CD1c-positive myeloid dendritic cell (primary cell): ENCODE results near the gene ZNF467.

Experiments used
- DNase-seq: peaks from one replicate; pipeline ENCODE4 v3.0.0-alpha.2; 2016; ENCODE audit errors: extremely low spot score

ZNF467 gene

DNA sequence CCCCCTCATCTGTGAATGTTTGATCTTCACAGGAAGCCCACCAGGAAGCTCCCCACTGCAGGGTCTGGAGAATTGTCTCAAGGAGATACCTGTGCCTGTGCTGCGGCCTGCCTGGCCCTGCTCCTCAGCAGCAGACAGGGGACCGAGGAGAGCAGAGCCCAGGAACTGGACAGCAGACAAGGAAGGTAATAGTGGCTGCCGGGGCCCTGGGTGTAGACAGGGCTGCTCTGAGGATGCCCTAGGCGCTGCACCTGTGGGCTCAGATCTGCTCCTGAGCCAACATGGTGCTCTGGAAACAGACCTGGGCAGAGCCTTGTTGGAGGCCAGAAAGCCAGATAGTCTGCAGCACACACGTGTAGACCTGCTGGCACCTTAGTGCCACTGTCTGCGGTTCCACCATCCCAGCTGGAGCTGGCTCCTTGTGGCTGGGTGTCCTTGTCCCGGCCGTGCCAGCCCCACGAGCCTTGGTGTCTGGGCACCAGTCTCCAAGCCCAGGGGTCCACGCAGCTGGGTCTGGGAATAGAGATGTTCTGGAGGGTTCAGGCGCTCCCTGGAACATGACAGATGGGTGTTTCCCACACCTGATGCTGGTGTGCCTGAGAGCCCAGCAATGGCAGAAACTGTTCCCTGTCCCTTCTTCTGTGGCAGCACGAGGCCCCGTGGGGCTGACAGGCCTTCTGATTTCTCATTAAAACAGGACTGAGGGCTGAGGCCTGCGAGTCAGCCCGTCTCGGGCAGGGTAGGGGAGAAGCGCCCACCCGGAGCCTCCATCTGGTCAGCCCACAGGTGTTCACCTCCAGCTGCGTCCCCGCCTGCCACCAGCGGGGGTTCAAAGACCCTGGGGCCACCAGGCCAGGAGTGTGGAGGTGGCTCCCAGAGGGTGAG is 44.7 kb downstream of the ZNF467 start:
- DNase-seq = no peak

DNA sequence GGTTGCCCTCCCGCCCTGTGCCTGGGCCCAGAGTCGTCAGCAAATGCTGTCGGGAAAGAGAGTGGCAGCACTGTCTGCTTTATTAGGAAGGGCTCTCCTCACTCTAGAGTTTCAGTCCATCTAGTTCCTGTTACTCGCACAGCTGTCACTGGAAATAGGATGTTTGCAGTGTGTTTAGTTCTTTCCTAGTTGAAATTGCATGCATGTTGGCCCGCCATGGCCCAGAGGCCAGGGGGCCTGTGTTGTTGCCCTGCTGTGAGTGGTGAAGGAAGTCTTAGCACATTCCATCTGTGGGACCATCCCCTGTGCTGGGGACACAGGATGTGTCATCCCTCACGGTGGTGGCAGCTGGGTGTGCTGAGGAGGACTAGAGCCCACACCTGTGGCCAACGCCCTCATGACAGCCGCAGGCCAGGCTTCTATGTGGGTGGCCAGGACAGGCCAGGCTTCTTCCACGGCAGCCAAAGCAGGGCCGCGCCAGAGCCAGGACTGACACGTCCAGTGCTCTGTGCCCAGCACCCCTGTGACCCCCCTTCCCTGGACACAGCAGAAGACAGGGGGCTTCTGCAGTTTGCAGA is 45.4 kb downstream of the ZNF467 start:
- DNase-seq = no peak

DNA sequence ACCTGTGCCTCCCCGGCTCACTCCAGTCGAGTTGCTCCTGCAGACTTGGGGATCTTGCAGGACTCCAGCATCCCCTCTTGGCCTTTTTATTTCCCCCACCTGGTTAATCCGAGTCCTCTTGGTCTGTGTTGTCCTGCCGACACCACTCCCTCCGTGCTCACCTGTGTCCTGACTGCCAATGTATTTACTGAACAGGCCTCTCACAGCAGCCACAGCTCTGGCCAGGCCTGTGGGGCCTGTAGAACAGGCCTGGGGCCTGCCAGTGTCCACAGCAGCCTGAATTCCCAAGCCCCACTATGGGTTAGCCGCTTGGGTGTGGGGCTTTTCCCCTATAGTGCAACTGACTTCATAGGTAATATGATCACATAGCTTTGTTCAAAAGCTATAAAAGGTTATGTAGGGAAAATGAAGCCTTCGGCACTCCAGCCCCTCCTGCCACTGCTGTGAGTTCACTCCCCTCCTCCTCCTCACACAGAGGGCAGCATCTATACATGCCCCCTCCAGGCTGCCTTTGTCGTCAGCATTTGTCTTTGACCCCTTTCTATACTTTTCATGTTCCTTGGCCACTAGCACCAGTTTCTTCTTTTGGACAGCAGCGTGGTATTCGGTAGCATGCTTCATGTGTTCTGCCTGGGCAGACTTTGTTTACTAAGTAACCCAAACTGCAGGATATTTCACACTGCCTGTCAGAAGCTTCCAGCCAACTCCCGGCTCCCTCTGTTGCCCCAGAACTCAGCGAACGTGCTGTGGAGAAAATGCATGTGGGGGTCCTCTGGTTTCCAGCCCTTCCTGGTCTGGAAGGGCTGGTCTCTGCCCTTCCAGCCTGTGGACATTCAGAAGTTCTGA is 46.1 kb downstream of the ZNF467 start:
- no peak for DNase-seq

DNA sequence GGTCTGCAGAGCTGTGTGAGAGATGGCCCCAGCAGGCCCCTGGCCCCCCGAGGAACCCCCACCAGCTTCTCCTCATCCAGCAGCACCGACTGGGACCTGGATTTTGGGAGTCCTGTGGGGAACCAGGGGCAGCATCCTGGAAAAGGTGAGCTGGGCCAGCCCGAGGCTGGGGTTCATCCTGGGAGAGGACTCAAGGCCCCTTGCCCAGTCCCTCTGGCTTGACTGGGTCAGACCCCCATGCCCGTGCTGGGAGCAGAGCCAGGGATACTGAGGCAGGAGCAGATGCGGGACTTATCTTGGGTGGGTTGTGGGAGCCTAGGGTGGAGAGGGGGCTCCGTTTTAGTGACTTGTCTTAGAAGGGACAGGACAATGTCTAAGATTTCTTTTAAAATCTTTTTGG is 47.5 kb downstream of the ZNF467 start:
- DNase-seq = no peak

DNA sequence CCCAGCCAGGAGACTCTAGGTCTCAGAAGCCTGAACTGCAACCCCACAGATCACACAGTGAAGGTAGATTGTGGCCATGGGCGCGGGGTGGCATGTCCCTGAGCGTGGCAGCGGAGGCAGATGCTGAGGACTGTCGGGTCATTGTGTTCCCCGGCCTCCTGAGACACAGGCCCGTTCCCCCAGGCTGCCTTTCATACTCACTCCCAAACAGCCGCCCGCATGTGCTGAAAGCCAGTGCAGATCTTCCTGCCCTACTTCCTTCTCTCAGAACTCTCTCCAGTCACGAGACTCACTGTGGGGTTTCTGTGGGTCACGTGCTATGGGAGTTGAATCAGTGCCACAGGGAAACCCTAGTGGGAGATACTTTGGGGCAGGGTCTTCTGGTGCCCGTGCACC is 48.0 kb downstream of the ZNF467 start:
- peak; percentile 50 for DNase-seq

DNA sequence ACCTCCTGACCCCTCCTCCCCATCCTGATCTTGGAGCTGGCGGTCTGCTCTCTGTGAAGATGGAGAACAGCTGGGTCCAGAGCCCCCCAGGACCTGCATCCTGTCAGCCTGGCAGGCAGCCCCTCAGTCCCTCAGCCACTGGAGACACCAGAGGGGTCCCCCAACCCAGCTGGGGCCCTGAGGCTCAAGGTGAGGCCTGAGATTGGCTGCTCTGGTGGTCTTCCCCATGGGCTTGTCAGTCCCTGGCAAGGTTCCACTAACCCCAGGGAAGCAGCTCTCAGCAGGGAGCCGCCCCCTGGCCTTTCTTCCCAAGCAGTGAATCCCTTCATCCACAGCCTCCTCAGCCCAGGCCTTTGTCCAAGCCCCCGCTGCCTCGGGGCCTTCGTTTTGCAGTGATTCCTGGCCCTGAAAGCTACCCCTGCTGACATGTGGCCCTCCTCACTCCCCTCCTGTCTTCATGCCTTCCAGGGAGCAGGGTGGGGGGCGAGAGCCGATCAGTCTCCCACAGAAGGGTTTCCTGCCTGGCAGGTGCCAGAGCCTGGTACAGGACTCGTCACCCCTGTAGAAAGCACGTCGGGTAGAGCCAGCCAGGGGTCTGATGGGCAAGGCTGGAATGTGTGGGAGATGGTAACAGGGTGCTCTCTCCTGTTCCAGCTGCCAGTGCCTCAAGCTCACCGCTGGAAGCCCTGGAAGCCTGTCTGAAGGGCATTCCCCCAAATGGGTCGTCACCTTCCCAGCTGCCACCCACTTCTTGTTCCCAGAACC is 48.5 kb downstream of the ZNF467 start:
- DNase-seq = no peak

DNA sequence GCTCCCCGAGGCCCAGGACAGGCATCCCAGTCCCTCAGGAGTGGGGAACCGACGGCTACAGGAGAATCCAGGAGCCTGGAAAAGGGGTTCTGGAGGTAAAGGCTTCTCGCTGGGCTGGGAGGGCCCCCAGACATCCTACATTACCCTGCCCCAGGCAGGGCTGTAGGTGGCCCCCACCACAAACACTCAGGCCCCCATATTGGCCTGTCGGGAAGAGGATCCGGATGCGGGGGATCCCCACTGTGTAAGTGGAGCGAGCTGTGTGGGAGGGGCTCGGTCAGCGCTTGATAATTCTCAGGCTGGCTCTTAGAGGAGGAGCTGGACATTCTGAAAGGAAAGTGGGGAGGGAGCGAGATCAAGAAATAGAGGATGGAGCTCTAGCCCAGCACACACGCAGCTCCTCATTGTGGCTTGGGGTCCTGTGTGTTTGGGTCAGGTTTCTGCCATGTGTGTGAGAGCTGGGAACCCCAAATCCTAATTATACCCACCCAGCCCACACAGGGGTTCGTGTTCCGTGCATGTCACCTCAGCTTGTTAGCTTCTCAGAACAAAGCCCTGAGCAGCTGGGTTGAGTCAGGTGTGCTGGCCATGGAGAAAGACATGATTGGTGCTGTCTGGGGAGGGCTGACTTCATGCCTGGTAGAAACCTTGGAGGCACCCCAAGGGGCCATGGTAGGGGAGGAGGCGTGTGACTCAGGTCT is 49.4 kb downstream of the ZNF467 start:
- DNase-seq = no peak

DNA sequence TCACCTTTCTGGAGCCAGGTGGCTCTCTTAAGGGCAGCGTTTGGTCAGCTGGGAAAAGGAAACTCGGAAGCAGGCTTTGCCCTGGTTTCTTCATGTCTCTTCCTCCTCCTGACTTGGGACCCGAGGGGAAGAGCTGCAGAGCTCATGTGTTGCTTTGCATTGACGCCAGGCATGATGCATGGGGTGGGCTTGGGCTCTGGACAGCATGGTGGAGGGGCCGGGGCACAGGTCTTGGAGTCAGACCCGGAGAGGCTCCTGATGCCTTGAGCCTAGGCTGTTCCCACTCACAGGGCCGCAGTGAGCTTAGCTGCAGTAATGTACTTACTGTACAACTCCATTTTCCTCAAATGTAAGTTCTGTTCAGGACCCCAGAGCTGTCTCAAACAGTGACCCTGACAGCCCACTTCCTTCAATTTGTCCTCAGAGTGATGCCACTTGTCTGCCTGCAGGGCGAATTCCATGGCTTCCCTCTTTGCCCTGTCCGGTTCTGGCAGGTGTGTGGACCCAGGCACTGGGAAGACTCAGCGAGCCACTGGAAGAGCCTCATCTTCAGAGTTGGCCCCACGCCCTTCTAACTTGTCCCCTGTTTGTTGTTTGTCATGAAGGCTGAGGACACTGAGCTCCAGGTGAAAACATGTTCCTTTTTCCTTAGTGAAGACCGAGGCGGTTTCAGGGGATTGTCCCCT is 50.2 kb downstream of the ZNF467 start:
- DNase-seq = no peak

DNA sequence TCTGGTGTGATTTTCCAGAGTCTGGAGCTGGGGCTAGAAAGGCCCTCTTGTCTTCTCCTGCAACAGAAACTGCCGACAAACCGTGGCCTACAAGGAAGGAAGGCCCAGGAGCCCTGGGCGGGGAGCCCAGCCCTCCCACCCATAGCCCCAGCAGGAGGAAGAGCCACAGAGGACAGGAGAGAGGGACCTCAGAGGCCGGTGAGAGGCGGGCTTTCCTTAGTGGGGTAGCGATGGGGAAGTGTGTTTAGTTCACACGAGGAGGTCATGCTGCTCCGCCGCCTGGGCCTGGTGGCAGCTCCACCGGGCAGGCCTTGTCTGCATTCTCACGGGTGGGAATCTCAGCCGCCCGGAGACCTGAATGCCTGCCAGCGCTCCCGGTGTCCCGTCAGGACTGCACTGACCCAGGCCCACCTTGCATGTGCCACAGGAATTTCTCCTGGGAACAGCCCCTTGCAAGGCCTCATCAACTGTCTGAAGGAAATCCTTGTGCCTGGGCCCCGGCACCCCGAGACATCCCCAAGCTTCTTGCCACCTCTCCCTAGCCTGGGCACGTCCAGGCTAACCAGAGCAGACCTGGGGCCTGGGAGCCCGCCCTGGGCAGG is 50.9 kb downstream of the ZNF467 start:
- peak; percentile 50 for DNase-seq

DNA sequence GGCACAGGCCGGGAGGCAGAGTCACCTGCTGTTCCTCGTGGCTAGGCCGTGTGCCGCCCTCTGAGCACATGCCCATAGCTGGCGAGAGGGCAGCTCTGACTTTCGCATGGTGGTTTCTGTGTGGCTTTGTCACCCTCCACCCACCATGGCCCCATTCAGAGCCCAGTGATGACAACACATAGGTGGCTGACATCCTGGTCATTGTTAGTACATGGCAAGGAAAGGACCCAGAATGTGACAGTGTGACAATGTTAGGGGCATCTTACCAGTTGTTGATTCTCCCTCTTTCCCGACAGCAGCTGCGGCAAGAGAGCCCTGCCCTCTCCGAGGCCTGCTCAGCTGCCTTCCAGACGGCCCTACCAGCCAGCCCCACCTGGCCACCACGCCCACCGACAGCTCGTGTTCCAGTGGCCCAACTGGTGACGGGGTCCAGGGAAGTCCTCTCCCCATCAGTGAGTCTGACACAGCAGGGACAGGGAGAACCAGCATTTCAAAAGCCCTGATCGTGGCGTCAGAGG is 52.2 kb downstream of the ZNF467 start:
- no peak for DNase-seq

DNA sequence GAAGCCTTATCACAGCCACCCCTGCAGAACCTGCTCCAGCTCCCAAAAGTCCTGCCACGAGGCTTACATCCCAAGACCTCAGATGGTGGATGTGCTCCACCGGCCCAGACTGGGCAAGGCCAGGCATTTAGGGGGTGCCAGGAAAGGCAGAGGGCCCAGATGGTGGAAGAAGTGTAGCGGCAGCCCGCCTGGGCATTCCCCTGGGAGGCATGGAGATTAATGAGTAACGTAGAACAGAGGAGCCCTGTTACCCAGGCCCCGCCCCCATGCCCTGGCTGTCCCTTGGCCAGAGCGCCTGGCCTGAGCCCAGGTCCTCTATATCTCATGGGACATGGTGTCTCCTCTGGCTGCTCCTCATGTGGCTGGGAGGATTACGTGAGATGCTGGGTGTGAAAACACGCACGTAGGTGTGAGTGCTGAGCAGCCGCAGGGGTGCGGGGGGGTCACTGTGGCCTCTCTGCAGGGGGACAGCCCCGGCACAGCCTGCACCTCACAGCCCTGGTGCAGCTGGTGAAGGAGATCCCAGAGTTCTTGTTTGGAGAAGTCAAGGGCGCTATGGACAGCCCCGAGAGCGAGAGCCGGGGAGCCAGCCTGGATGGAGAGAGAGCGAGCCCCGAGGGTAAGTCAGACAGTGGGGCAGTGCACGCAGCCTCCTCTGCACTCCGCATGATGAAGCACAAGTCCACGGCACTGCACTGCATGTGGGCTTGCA is 52.9 kb downstream of the ZNF467 start:
- DNase-seq = no peak

DNA sequence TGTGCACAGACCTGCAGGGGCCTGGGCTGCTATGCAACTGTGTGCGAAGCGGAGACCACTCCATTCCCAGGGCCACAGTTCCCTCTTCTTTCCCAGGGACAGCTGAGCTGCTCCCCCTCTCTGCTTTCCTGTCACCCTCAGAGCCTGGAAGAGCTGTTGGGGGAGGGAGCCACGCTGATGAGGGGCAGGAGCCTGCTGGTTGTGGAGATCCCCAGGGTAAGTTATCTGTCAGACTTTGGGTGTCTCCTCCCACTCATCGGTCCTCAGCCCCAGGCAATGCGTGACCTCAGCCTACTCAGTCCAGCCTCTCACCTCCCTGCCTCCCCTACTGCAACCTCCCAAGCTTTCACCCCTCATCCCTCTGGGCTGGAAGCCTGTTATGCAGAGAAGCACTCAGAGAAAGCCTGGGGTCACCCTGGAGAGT is 53.5 kb downstream of the ZNF467 start:
- DNase-seq = no peak

DNA sequence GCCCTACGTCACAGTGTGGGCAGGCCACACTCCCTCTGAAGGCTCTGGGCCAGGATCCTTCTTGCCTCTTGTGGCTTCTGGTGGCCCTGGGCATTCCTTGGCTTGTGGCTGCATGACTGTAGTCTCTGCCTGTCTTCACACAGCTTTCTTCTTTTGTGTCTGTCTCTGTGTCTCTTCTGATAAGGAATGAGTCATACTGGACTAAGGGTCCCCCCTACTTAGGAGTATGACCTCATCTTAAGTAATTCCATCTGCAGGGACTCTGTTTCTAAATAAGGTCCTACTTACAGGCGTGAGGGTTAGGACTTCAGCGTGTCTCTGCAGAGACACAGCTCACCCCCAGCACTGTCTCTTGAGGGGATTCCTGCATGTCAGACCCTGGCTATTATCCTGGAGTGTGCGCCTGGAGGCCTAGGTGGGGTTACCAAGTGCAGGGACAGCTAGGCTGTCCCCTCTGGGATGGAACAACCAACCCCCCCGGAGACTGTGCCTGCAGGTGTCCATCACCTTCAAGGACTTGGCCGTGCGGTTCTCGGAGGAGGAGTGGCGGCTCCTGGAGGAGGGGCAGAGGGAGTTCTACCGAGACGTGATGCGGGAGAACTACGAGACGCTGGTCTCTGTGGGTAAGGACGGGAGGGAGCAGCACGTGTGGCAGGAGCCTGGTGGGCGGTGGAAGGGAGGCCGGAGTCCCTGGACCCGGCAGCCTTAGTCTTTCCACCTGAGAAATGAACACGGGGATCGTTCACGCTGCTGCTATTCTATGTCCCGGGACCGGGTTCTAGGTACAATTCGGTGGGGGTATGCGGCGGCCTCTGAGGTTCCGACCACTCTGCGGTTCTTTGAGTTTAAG is 54.1 kb downstream of the ZNF467 start:
- DNase-seq = no peak

DNA sequence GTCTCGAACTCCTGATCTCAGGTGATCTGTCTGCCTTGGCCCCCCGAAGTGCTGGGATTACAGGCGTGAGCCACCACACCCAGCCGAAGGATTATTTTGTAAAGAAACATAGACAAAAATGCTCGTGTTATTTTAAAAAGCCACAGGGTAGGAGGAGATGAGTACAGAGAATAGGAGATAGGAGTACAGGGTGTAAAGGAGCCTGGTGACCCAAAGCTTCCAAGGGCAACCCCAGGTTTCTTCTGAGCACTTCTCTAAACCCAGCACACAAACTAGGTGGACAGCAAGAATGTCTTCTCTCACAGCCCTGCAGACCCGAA is 54.7 kb downstream of the ZNF467 start:
- DNase-seq = no peak

DNA sequence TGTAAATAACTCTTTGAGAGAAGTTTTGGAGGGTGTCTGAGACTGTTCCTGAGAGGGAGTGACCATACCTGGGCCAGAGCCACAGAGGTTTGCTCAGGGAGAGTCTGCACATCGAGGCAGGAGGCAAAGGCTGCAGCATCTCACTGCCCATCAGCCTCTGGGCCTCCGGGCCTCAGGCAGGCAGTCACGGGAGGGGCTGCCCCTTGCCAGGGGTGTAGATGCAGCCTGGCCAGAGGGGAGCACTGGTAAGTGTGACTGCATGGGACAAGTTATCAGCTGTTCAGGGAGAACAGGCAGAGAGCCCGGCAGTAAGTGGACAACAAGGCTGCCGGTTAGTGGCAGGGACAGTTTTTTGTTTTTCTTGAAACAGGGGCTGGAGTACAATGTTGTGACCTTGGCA is 55.9 kb downstream of the ZNF467 start:
- no peak for DNase-seq

DNA sequence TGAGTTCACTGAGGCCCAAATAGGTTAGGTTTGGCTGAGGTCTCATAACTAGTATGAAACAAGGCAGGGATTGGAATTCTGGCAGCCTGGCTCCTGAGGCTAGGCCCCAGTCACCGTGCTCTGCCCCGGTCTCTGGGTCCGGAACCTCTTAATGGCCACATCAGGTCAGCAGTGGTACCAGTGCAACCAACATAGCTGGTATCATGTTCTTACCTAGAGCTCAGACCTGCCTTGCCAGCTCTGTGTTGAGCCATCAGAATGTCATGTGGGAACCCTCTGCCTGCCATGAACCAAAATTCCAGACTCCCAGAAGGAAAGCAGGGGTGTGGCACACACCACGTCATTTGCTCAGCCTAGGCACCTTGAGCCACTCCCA is 56.5 kb downstream of the ZNF467 start:
- no peak for DNase-seq

DNA sequence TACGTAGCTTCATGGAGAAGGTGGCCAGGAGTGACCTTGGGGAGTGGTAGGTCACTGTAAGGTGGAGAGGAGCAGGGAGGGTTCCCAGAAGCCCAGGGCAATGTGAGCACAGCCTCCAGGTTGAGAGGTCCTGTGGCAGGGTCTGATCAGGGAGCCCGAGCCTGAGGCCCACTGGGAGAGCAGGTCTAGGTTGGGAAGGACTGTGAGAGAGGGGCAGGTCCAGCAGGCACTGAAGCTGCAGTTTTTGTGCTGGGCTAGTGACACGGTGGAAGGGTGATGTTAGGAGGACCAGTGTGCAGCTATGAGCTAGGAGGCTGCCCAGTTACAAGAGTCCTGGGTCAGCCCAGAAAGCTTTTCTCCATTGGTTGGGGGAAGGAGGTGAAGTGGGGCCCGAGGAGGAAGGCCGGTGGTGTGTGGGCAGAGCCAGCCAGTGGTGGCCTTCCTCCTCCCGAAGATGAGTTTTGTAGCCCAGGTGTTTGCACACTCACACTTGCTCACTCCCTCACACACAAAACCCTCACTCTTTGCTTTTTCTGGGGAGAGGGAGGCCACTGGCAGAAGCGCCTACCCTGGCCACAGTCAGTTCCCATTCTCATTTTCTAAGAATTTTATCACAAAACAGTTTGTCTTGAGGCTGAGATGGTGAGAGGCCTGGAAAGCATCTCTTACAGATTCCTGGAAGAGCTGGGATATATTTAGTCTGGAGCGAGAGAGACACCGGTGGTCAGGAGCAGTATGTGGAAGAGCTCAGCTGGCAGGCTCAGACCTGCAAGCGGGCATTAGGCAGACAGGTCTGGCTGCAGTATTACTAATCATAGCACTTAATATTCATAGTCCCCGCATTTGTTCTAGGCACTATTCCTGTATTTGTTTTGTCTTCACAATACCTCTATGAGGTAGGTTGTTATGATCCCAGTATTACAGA is 57.1 kb downstream of the ZNF467 start:
- DNase-seq = no peak
